ENCODE data around the gene GULP1.
"Not testable (repeated sequence)": the region's sequence is repeated elsewhere in the genome, so short reads cannot be mapped to it uniquely, and the experiment has no call there.

Gene GULP1

GRCh38 chr2:188292348-188293239, 920 bp downstream of the GULP1 start:
- no peak for DNase-seq (ENCODE audit: low read depth)

DNA sequence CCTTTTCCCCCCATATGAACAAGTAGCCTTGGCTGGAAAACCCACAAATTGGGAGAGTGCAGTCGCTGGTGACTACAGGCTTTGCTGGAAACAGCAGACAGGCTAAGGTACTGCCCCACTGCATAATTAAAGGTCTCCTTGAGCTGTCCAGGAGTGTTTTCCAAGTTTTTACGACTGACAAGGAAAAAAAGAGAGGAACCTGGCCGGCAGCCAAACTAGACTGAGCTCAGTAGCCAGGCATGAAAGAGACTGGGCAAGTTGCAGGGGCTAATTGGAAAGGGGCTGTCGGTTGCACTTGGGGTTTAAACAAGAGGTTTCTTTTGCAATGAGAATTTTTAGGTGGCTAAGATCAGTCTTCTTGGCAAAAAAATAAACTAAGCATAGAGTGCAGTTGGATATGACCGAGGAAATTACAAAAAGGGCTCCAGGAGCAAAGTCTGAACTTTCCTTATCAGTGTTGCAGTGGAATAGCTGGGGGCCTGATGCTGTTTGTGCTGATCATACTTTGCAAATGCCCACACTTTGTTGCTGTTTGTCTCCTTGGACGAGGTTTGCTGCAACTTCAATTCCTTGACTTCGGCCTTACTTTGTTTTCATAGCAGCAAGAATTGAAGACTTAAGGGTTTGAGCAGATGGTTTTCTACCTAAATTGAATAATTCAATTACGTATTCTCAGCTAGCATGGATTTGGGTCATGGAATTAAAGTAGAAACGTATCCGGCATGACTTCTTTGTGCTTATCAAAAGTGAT, 2.1 kb downstream of the GULP1 start:
- DNase-seq (ENCODE audit: low read depth), result no peak

GRCh38 chr2:188294352-188294926, 2.8 kb downstream of the GULP1 start:
- no peak for DNase-seq (ENCODE audit: low read depth)

- no peak for DNase-seq (ENCODE audit: low read depth)
These were observed 3.5 kb downstream of the GULP1 start for GRCh38 chr2:188295067-188295685.

DNA sequence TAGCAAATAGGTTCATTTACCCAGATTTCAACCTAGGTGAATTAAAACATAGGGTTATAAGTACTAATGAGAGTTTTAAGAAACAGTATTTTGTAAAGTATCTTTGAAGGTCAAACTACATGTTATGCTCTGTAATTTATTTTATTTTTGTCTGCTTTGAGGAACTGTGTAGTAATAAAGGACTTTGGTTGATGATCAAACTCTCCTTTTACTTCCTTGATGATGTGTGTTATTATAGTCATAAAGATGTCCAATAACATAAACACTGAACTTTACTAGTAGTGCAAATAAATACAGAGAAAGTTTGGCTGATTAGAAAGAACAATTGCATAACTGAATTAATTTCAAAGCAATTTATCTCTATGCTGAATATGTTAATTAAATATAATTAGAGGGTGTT, 6.3 kb downstream of the GULP1 start:
- DNase-seq (ENCODE audit: low read depth), result no peak

DNA sequence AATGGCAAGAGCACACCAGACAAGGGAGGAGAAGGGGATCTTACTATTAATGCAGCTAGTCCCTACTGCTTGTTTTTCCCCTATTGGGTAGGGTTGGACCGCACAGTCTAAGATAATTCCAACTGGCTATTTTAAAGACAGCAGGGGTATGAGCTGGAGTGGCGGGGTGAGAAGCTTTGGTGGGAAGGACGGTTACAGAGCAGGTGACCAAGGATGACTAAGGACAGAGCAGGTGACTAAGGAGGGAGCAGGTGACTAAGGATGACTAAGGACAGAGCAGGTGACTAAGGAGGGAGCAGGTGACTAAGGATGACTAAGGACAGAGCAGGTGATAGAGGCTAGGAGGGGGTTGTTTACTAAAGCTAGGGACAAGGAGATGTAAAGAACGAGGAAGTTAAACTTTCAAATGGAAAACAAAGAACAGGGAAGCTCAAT, 7.3 kb downstream of the GULP1 start:
- not testable (repeated sequence) for DNase-seq (ENCODE audit: low read depth)

DNA sequence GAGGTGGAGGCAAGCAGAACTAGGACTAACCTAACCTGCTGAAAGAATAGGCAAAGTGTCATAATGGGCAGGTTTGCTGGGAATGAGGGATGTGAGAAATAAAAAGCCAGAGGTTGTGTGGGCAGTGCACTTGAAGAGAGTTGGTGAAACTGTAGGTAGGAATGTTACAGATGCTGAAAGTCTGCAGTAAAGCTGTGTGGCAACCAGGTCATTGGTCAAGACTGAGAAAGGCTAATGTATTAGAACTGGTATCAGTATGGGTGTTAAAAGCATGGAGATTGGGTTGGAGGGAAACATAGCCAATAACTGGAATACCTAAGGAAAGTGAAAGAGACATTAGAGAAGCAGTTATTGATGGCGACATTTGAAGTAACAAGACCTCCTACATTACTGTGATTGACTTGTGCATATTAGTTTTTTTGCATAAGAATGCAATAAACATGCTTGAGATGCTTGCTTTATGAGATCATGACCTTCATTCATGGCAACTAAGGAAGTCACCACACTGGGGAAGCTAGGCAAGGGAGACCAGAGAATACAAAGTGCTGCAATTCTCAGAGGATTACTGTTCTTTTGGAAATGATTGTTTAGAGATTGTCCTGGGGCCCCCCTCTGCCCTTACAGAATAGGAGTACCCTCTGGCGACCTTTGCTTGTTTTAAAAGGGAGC, 11.8 kb downstream of the GULP1 start:
- DNase-seq (ENCODE audit: low read depth), result no peak

- no peak for DNase-seq (ENCODE audit: low read depth)
These were observed 13.6 kb downstream of the GULP1 start for GRCh38 chr2:188305271-188305670.

DNA sequence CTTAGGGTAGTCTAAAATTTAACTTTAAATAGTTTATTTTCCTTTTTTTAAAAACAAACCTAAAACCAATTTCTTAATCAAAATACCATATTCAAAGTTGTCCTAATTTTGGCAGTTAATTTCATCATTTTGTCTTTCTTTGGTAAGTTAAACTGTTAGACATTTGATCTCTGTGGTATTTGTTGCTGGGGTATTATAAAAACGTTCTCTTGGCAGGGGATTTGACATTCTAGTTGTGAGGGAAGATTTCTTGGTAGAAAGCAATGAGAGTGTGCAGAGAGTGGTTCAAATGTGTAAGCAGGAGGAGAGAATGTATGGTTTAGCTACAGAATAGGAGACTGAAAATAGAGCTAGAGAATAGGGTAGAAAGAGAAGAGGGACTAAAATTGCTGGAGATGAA, 14.6 kb downstream of the GULP1 start:
- no peak for DNase-seq (ENCODE audit: low read depth)

DNA sequence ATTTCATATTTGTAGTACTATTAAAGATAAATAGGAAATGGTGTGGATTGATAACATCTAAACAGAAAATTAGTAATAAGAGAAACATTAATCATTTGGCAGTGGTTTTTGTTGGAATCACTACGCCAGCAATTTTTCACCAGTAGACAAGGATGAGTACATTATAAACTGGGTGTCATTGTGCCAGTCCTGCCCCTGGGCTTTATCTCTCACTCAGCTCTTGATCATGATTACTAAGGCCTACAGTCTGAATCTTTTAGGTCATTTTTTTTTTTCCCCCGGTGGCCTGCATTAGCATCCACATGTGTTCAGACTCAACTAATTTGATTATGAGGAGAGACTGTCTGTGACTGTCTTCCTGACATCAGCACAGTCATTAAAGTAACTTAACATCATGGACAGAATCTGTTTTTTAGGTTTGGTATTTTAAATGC, 16.2 kb downstream of the GULP1 start:
- DNase-seq (ENCODE audit: low read depth), result no peak

GRCh38 chr2:188308483-188308882, 16.8 kb downstream of the GULP1 start:
- DNase-seq (ENCODE audit: low read depth), result no peak

GRCh38 chr2:188309364-188309763, 17.7 kb downstream of the GULP1 start:
- no peak for DNase-seq (ENCODE audit: low read depth)

DNA sequence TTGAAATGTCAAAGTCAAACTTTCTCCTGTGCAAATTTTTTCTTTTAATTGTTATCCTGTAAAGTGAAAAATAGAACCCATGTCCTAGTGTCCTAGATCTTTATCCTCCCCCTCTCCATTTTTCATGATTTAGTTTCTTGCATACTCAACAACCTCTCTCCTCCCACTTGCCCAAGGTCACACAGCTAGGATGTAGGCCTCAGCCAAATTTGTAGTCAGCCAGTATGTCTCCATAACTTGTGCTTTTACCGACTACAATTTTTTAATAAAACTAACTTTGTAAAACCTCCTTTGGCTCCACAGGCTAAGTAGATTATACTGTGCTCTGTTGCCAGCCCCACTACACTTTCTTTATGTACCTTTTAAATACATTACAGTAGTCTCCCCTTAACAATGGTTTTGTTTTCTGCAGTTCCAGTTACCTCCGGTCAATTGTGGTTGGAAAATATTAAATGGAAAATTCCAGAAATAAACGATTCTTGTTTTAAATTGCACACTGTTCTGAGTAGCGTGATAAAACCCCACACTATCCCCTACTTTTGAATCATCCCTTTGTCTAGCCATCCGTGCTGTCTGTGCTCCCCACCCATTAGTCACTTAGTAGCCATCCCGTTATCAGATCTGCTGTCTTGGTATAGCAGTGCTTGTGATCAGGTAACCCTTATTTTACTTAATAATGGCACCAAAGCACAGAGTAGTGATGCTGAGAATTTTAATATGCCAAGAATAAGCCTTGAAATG, 22.8 kb downstream of the GULP1 start:
- no peak for DNase-seq (ENCODE audit: low read depth)

GRCh38 chr2:188315750-188316149, 24.1 kb downstream of the GULP1 start:
- no peak for DNase-seq (ENCODE audit: low read depth)

DNA sequence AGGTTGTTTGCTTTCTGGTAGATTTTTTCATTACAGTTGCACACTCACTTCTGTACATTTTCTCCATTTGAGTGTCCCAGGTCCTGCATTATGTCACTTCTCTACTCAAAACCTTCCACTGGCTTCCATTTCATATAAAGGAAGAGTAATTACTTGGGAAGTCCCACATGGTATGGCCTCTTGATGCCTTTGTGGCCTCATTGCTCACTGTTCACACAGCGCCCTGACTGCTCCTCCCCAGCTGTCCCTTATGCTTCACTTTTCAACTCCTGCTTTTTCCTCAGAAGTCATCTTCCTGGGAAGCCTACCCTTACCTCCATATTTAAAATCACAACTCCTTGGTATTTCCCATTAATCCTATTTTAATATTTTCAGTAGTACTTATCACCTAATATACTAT, 24.7 kb downstream of the GULP1 start:
- no peak for DNase-seq (ENCODE audit: low read depth)

DNA sequence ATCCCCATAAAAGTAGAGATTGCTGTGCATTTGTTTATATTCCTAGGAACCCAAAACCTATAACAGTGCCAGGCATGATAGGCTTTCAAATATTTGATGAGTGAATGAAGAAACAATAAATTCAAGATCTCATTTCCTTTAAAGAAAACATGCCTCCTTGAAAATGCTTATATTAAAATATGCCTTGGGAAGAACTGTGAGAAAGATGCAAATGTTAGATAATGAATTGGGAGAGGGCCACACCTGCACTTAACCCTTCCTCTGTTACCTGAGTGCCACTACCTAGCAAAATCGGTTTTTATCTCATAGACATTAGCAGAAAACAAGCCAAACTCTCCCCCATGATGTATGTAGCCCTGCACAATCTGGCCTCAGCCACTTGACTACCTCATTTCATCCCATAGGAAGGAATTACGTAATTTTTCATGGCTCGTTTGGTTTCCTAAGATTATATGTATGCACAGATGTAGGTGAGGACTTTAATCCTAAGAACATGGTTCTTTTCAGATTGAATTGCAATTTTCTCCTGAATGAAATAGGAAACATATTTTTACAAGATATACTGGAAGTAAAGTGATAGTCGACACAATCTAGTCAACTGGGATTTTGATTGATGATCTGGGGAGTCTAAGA, 25.2 kb downstream of the GULP1 start:
- no peak for DNase-seq (ENCODE audit: low read depth)

DNA sequence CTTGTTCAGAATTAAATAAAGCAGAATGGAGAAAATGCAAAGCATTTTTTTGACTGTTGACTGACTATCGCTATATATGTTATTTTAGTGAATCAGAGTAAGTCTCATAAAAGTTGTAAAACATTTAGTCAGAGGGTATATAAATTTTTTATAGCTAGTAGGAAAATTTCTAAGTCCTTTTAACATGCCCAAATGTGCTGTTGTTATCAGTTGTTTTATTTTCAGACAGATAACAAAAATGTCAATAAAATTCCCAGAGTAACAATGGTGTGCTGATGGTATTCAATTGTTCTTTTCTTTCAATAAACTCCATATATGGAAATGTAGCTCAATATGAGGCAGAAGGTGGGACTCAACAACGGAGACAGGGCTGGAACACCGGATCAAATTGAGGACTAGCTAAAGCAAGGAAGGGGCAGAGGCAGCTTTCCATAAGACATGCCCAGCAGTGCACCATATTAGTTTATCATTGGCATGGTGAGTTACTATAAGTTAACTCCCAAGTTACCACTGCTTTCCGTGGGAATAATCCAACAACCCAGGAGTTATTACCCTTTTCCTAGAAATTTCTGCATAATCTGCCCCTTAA, 26.6 kb downstream of the GULP1 start:
- DNase-seq (ENCODE audit: low read depth), result no peak

GRCh38 chr2:188319838-188320237, 28.2 kb downstream of the GULP1 start:
- DNase-seq (ENCODE audit: low read depth), result no peak

- DNase-seq (ENCODE audit: low read depth), result no peak
These were observed 29.2 kb downstream of the GULP1 start for GRCh38 chr2:188320861-188321260.
